ENCODE results near the gene ITGA3. TPM values are rescaled to one million over a fixed set of nuclear protein-coding genes. Genes with fewer than 3 reads are reported as not detected.
"Not testable (repeated sequence)": the region's sequence is repeated elsewhere in the genome, so short reads cannot be mapped to it uniquely, and the experiment has no call there.

ITGA3 gene
- total RNA-seq, 1 experiment from 2014 or later: 22.5 TPM

DNA sequence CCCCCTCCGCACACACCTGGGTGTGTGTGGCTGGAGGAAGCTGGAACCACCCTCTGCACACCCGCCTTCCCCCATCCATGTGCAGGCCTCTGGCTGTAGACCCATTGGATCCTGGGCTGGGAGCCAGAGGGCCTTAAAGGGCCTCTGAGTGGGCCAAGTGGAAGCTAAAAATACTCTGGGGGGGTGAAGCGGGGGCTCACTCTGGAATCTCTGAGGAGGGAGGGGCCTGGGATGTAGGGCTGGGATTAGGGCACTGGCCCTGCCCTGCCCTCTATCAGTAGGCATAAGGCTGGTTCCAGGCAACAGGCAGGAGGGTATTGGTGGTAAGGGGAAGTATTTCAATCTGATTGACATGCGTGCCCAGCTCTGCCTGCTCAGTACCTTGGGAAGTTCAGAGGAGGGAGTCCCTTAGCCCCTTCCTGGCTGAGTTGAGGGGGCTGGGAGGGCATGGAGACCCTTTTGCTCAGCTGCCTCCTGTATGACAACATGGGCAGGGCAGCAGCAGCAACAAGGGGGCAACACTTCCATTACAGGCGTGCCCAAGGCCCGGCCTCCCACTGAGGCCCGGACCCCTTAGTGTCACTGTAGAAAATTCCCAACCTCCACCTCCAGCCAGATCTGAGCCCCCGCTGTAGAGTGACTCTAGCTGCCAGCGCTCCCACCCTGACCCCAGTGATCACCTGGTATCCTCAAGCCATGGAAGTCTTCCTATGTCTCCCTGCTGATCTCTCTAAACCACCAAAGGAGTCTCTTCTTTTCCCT lies 5.2 kb downstream of the ITGA3 start:
- Histone ChIP-seq H2BK15ac (ENCODE audit: low read depth, low read length) (no peak overlapping the region), H3K4me2 (ENCODE audit: insufficient read depth, insufficient read length, low read length) (no peak overlapping the region)

DNA sequence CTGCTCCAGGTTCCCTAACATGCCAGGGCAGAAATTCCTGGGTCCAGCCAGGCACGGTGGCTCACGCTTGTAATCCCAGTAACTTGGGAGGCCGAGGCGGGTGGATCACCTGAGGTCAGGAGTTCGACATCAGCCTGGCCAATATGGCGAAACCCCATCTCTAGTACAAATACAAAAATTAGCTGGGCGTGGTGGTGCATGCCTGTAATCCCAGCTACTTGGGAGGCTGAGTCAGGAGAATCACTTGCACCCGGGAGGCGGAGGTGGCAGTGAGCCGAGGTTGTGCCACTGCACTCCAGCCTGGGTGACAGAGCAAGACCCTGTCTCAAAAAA lies 5.8 kb downstream of the ITGA3 start:
- not testable (repeated sequence) for H2BK15ac ChIP-seq (ENCODE audit: low read depth, low read length); H4K91ac ChIP-seq (ENCODE audit: insufficient read length, low read depth, low read length); DNase-seq; H3K27me3 ChIP-seq (ENCODE audit: insufficient read depth, low read length); H3K4me1 ChIP-seq (ENCODE audit: insufficient read depth, low read length); H2BK5ac ChIP-seq (ENCODE audit: insufficient read length, low read length); H4K20me1 ChIP-seq (ENCODE audit: control insufficient read depth, insufficient read depth, insufficient read length); H2BK12ac ChIP-seq (ENCODE audit: insufficient read length, low read depth, low read length); H3K4me2 ChIP-seq (ENCODE audit: insufficient read depth, insufficient read length, low read length); H3K79me2 ChIP-seq (ENCODE audit: insufficient read depth, low read length); H3K23ac ChIP-seq (ENCODE audit: insufficient read length, low read depth, low read length); H3K14ac ChIP-seq (ENCODE audit: insufficient read depth, low read length); H3K27ac ChIP-seq (ENCODE audit: insufficient read length, low read depth, low read length); H3K23me2 ChIP-seq (ENCODE audit: insufficient read length, low read depth, low read length, poor library complexity, severe bottlenecking); H3K18ac ChIP-seq (ENCODE audit: insufficient read length, low read depth, low read length); H3K9me3 ChIP-seq (ENCODE audit: control insufficient read depth, low read depth, low read length); H3K9ac ChIP-seq (ENCODE audit: extremely low read depth, insufficient read length, low read length); H3K36me3 Mint-ChIP-seq (ENCODE audit: insufficient read depth in 1 of 3, low read depth in 3 of 3); H4K8ac ChIP-seq (replicated peaks; ENCODE audit: insufficient read length, low read depth, low read length); H3K4me3 Mint-ChIP-seq; H3K9me3 Mint-ChIP-seq; H2AK5ac ChIP-seq (ENCODE audit: insufficient read length, low read length); H2BK120ac ChIP-seq (ENCODE audit: low read depth, low read length, poor library complexity, severe bottlenecking); H2BK20ac ChIP-seq (ENCODE audit: low read depth, low read length, poor library complexity, severe bottlenecking); H3K56ac ChIP-seq (ENCODE audit: insufficient read length, low read depth, low read length); H3K4ac ChIP-seq (ENCODE audit: low read depth, low read length); H3T11ph ChIP-seq (ENCODE audit: low read length); H3K79me1 ChIP-seq (ENCODE audit: insufficient read depth, low read depth, low read length, poor library complexity, severe bottlenecking); H4K5ac ChIP-seq (ENCODE audit: insufficient read length, low read depth, low read length); H2AFZ ChIP-seq (ENCODE audit: low read length)
- Mint-ChIP-seq H3K27ac (peak overlapping the region in 1 of 3 experiments; percentile 64; a peak in 2 of 7 replicates), H3K4me1 (peaks cover 27 to 29% of the 10 kb centered on the region in 2 experiments), H3K27me3 (ENCODE audit: low read depth) (peaks cover 17% of the 10 kb centered on the region)
- no CpG with 5 or more reads among the region's 10 CpGs for WGBS (ENCODE audit: extremely low coverage, insufficient read length, low lambda C conversion rate)

More for the DNA sequence above, 5.2 kb downstream of the ITGA3 start:
- H3K27me3 ChIP-seq (ENCODE audit: insufficient read depth, low read length): no peaks in the 10 kb centered on the region
- no peak overlapping the region for H2BK20ac ChIP-seq (ENCODE audit: low read depth, low read length, poor library complexity, severe bottlenecking)
- Mint-ChIP-seq H3K27ac (peak overlapping the region in 1 of 3 experiments; percentile 64; a peak in 2 of 7 replicates), H3K36me3 (ENCODE audit: insufficient read depth in 1 of 3, low read depth in 3 of 3) (no peaks in the 10 kb centered on the region), H3K4me3 (no peak overlapping the region), H3K4me1 (peaks cover 27 to 29% of the 10 kb centered on the region in 2 experiments), H3K27me3 (ENCODE audit: low read depth) (peaks cover 19% of the 10 kb centered on the region), H3K9me3 (no peaks in the 10 kb centered on the region)
- H3K18ac ChIP-seq (ENCODE audit: insufficient read length, low read depth, low read length): no peak overlapping the region
- H3K79me1 ChIP-seq (ENCODE audit: insufficient read depth, low read depth, low read length, poor library complexity, severe bottlenecking): no peaks in the 10 kb centered on the region
- no peak overlapping the region for H4K8ac ChIP-seq (replicated peaks; ENCODE audit: insufficient read length, low read depth, low read length)
- TF ChIP-seq, protein P1, sequence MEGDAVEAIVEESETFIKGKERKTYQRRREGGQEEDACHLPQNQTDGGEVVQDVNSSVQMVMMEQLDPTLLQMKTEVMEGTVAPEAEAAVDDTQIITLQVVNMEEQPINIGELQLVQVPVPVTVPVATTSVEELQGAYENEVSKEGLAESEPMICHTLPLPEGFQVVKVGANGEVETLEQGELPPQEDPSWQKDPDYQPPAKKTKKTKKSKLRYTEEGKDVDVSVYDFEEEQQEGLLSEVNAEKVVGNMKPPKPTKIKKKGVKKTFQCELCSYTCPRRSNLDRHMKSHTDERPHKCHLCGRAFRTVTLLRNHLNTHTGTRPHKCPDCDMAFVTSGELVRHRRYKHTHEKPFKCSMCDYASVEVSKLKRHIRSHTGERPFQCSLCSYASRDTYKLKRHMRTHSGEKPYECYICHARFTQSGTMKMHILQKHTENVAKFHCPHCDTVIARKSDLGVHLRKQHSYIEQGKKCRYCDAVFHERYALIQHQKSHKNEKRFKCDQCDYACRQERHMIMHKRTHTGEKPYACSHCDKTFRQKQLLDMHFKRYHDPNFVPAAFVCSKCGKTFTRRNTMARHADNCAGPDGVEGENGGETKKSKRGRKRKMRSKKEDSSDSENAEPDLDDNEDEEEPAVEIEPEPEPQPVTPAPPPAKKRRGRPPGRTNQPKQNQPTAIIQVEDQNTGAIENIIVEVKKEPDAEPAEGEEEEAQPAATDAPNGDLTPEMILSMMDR (conservative IDR thresholded peaks at IDR 0.05): no peak
- no peak overlapping the region for H3K4ac ChIP-seq (ENCODE audit: low read depth, low read length)
- H4K5ac ChIP-seq (ENCODE audit: insufficient read length, low read depth, low read length): no peak overlapping the region
- no peak overlapping the region for H2AK5ac ChIP-seq (ENCODE audit: insufficient read length, low read length)
- H2BK5ac ChIP-seq (ENCODE audit: insufficient read length, low read length): no peak overlapping the region
- H3K27ac ChIP-seq (ENCODE audit: insufficient read length, low read depth, low read length): no peak overlapping the region
- H2BK120ac ChIP-seq (ENCODE audit: low read depth, low read length, poor library complexity, severe bottlenecking): no peak overlapping the region
- H3K23me2 ChIP-seq (ENCODE audit: insufficient read length, low read depth, low read length, poor library complexity, severe bottlenecking): peaks cover 9% of the 10 kb centered on the region
- H3K79me2 ChIP-seq (ENCODE audit: insufficient read depth, low read length): no peaks in the 10 kb centered on the region
- peaks cover 4% of the 10 kb centered on the region; the same call in 1 of the 2 replicates for H3K4me1 ChIP-seq (ENCODE audit: insufficient read depth, low read length)
- H3T11ph ChIP-seq (ENCODE audit: low read length): no peak overlapping the region
- no CpG with 5 or more reads among the region's 9 CpGs for WGBS (ENCODE audit: extremely low coverage, insufficient read length, low lambda C conversion rate)
- H3K23ac ChIP-seq (ENCODE audit: insufficient read length, low read depth, low read length): no peak overlapping the region
- H2BK12ac ChIP-seq (ENCODE audit: insufficient read length, low read depth, low read length): no peak overlapping the region
- H2AFZ ChIP-seq (ENCODE audit: low read length): no peak overlapping the region
- H4K91ac ChIP-seq (ENCODE audit: insufficient read length, low read depth, low read length): no peak overlapping the region
- H3K9me3 ChIP-seq (ENCODE audit: control insufficient read depth, low read depth, low read length): no peaks in the 10 kb centered on the region
- no peak for DNase-seq
- no peak overlapping the region for H3K14ac ChIP-seq (ENCODE audit: insufficient read depth, low read length)
- no peak overlapping the region for H3K56ac ChIP-seq (ENCODE audit: insufficient read length, low read depth, low read length)
- no peaks in the 10 kb centered on the region for H4K20me1 ChIP-seq (ENCODE audit: control insufficient read depth, insufficient read depth, insufficient read length)
- no peak overlapping the region for H3K9ac ChIP-seq (ENCODE audit: extremely low read depth, insufficient read length, low read length)
